ENCODE results near the gene KCNQ2. TPM values are rescaled to one million over a fixed set of nuclear protein-coding genes. Genes with fewer than 3 reads are reported as not detected.

The KCNQ2 gene
- total RNA-seq, 1 experiment from 2014 or later, result under 0.01 TPM

GRCh38 chr20:63471717-63471980, 806 bp downstream of the KCNQ2 start:
- no peak for DNase-seq (ENCODE audit: low read depth)

DNA sequence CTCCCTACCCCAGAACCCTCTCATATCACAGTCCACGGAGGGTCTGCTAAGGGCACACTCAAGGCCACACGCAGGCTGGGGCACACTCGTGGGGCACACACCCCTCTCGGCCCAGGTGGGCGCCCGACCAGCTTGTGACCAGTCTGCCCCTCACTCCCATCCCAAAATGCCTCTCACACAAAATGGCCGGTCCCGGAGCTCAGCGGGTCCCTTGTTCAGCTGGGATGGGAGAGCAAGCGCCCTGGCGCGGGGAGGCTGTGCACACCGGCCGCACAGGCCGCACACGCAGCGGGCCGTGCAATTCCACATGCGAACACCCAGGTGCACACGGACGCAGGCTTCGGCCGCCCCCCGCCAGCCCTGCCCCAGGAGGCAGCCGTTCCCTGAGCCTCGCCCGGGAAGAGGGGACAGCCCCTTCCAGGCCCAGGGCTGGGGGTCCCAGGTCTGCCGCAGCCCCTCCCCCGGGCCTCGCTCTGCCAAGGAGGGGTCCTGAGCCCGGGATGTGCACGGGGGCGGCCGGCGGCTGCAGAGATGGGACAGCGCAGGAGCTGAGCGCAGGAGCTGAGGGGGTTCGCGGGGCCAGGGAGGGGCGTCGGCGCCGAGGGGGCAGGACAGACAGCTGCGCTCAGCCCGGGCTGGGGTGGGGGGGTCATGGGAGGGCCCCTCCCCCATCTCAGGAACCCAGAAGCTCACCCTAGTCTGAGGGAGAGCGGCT, 1.3 kb downstream of the KCNQ2 start:
- DNase-seq (ENCODE audit: low read depth), result no peak

DNA sequence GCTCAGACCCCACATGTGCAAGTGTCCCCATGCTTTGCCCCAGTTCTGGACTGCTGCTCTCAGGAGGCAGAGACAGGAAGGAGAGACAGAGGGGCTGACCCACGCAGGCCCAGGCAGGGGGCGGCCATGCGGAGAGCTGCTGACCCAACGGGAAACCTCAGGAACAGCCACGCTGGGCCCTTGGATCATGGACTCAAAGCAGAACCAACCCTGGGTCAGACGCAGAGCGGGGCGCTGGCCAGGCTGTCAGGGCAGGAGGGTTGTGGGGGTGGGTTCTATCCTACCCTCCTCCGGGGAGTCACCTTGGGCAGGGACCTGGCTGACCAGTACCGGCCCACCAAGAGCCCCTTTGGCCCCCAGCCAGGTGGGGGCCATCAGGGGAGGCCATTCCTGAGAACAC, 2.0 kb downstream of the KCNQ2 start:
- DNase-seq (ENCODE audit: low read depth), result no peak

DNA sequence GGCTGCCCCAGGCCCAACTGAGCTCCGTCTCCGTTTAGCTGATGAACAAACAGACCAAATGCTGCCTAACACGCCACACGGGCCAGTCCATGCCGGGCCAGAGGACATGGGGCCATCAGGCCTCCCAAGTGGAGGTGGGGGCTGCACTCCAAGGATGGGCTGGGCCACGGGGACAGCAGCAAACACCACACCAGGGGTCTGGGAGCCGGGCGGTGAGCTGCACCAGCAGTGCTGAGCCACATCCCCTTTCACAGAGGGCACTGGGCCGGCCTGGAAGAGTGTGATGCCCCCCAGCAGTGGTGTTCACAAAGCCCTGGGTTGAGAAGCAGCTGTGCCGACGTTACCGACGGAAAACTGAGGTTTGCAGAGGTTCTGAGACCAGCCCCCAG, 2.7 kb downstream of the KCNQ2 start:
- DNase-seq (ENCODE audit: low read depth), result no peak

GRCh38 chr20:63469019-63469712, 3.3 kb downstream of the KCNQ2 start:
- no peak for DNase-seq (ENCODE audit: low read depth)

DNA sequence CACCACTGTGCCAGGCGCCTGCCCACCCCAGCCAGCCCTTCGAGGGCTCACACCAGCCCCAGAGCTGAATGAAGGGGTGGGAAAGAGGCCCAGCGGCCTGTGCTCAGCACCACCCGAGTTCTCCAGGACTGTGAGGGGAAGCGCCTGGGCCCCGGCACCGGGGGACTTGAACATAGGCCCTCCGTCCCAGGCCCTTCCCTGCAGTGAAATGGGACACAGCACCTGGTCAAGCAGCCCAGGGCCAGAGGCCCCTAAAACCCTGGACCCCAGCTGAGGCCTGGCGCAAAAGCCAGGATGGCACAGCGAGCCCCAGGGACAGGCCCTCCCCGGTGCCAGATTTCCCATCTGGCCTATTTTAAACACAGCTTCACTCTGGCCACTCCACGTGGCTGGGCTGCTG, 4.0 kb downstream of the KCNQ2 start:
- DNase-seq (ENCODE audit: low read depth), result no peak

DNA sequence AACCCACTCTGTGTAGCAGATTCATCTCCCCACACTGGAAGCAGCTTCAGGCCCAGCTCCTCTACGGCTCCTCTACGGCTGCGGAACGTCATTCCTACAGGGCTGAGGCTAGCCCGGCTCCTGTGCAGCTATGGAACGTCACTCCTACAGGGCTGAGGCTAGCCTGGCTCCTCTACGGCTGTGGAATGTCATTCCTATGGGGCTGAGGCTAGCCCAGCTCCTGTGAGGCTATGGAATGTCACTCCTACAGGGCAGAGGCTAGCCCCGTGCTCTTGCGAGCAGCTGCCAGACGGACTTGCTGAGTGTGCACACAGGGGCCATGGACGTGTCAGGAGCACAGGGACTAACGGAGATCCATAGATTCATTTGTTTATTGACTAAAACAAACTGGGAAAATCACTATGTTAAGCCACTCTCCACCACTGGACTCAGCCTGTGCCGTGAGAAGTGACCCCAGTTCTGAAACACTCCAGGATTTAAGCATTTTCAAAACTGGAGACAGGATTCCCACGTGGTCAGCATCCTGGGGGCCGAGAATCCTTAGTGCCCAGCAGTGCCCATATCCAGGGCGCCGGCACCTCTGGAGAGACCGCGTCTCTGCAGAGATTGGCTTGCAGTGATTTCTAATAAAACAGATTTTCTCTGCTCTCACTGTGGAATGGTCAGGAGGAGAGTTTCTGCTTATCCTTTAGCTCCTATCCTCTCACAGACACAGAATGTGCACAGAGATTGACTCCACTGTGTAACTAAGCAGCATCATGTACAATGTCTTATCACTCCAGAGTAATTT, 5.0 kb downstream of the KCNQ2 start:
- no peak for DNase-seq (ENCODE audit: low read depth)

GRCh38 chr20:63466861-63467260, 5.6 kb downstream of the KCNQ2 start:
- DNase-seq (ENCODE audit: low read depth), result no peak

- no peak for DNase-seq (ENCODE audit: low read depth)
Measured at GRCh38 chr20:63466250-63466825, 6.1 kb downstream of the KCNQ2 start.

- no peak for DNase-seq (ENCODE audit: low read depth)
Measured at GRCh38 chr20:63465380-63466249, 6.8 kb downstream of the KCNQ2 start.

GRCh38 chr20:63464289-63464635, 8.2 kb downstream of the KCNQ2 start:
- DNase-seq (ENCODE audit: low read depth), result no peak

DNA sequence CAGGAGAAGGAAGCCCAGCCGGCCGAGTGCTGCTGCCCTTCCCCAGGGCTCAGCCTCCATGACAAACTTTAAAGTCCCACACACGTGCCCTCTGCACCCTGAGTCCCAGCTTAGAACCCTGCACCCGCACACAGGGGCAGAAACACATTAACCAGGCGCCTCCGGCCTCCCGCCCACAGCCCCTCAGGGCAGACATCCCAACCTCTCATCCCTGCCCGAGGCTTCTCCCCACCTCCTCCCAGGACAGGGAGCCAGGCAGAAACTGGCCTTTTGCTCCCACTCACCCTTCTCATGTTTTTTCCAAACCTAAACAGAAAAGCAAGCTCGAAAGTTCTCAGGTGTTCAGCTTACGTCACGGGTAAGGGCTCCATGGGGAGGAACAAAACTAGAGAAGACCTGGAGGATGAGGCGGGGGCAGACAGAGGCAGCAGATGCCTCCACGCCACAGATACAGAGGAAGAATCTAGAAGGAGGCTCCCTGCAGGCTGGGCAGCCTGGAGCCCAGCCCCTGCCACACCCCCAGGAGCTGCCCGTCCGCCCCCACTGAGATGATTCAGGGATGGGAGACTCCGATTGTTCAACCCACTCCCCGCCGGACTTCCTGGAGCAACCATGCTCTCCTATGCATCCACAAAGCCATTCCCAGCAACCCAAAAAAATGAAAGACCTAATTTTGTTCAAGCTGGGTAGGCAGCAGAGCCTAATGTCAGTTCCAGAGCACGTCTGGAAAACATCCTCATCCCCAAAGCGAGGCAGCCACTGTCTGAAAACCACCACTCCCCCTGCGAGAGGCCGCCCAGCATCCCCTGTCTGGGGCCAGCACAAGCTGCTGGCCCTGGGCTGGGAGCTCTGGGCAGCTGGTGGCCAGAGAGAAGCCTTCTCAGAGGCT, 8.8 kb downstream of the KCNQ2 start:
- DNase-seq (ENCODE audit: low read depth), result no peak

GRCh38 chr20:63462244-63462643, 10.2 kb downstream of the KCNQ2 start:
- DNase-seq (ENCODE audit: low read depth), result no peak

DNA sequence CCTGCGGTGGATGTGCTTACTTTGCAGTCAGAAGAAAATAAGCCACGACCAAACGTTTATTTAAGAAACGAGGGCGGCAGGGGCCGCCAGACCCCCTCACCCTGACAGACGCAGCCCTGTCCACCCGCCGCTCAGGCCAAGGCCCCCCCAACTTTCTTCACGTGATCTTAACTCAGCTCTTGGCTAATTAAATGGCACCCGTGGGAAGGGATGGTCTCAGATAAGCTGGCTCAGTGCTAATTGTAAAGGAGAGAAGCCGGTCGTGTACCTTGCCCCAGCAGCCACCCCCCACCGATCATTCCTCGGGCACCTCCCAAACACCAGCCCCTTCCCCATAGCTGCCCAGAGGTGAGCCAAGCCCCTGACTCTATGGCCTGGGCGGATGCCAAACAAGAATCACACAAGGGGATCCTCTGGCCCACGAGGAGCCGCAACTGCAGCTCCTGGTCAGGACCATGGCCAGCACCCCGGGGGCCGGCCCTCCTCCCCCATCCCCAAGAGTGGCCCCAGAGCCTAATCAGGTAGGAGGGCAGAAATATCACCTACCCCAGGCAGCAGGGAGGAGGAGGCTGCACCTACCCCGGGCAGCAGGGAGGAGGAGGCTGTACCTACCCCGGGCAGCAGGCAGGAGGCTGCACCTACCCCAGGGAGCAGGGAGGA, 11.2 kb downstream of the KCNQ2 start:
- DNase-seq (ENCODE audit: low read depth), result no peak

GRCh38 chr20:63459070-63459380, 13.4 kb downstream of the KCNQ2 start:
- DNase-seq (ENCODE audit: low read depth), result no peak

GRCh38 chr20:63458170-63459069, 14.0 kb downstream of the KCNQ2 start:
- DNase-seq (ENCODE audit: low read depth), result no peak

DNA sequence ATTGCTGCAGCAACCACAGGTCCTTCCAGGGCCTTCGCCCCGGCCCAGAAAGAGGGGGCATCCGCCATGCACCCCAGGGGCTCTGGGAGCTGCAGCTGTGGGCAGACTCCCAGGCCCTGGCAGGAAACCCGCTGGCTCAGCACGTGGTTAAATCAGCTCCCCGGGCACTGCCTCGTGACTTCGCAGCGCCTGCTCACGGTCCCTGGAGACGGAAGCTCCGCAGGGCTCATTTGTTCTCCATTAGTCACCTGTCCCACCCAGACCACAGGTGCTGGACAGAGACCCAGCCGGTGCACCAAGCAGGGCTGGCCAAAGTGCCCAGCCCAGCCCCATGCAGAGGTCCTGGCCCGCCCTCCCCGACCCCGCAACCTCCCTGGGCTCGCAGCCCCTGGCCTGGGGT, 14.7 kb downstream of the KCNQ2 start:
- peak; percentile 70 for DNase-seq (ENCODE audit: low read depth)

DNA sequence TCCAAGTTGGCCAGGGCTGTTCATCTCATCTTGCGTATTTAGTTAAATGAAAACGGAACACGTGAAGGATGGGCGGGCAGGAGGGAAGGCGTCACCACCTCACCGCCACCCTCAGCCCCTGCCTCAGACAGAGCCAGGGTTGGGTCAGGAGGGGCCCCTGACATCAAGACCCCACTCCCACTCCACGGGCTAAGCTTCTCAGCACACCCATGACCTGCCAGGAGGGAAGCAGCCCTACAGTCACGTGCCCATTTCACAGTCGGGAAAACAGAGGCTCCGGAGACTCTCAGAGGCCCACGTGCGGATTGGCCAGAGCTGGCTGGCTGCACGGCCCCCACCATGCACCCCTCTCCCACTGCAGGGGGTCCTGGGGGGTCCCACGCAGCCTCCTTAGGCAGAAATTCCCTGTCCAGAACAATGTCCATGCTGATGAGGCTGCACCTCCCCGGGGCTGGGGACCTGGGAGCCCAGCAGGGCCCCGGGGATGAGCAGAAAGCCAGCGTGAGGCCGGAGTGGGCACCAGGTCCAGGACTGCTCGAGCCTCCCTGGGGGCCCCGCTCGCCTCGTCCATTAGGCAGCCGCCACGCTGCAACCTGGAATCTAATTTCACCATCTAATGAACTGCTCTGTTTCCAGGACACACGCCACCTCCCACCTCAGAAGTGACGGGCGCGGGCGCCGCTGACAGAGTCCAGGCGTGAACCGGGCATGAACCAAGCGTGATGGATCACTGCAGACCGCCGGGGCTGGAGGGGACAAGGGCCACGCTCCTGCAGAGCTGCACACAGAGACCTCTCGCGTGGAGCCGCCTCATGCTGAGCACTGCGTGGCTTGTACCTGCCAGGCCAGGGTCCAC, 15.8 kb downstream of the KCNQ2 start:
- DNase-seq (ENCODE audit: low read depth), result no peak

All from HT1080 (cell line).